Measurements from ENCODE around the gene SPIB. TPM values are rescaled to one million over a fixed set of nuclear protein-coding genes. Genes with fewer than 3 reads are reported as not detected.

Gene SPIB
- total and polyA plus RNA-seq, 2 of the 4 experiments (the other 2 are of a cell fraction), result not detected

DNA sequence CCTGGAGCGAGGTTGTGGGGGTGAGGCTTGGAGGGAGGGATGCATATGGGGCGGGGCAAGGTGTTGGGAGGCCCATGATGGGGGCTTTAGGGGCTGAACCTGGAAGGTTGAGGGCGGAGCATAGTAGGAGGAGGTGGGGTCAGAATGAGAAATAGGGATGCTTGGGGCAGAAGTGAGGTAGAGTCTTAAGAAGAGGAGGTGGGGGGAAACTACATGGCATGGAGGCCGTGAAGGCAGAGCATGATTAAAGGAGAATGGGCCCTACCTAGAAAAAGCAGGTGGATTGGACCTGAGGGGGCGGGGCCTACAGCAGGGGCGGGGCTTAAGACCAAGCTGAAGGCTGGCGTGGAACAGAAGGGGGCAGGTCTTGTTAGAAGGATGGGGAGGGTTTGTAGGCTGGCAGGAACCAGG is 41.7 kb upstream of the SPIB start:
- dilution Hi-C loops (cut with HindIII; ENCODE audit: low sequenced_read_pairs, unreplicated experiment) (no loop called here), in situ Hi-C loops (cut with MboI; ENCODE audit: low sequenced_read_pairs) (loop anchor here (5.0 kb wide), 1 partner anchor 345 kb away; the partner anchor contains the start of gene CLEC11A), intact Hi-C loops (cut with micrococcal nuclease) (loop anchor here (5.0 kb wide), 1 partner anchor 425 kb away; no protein-coding TSS in a partner anchor)
- H3K36me3 ChIP-seq (ENCODE audit: control insufficient read depth, insufficient read depth, low read length), result peaks cover 38% of the 10 kb centered on the region
- H4K8ac ChIP-seq (ENCODE audit: low read depth in 2 of 2, low read length in 2 of 2), result no peak overlapping the region
- no peaks in the 10 kb centered on the region for H3K4me1 ChIP-seq (ENCODE audit: control insufficient read depth, insufficient read depth, low read length)
- no peak for TF ChIP-seq MAZ (IDR thresholded peaks at IDR 0.05; ENCODE audit: borderline replicate concordance, low read depth, low read length)
- TF ChIP-seq MXI1 (IDR thresholded peaks at IDR 0.05; ENCODE audit: borderline replicate concordance, low read depth, low read length), result no peak
- TF ChIP-seq NFE2L2 (IDR thresholded peaks at IDR 0.05; ENCODE audit: low read depth, low read length), result no peak
- TF ChIP-seq FOS (IDR thresholded peaks at IDR 0.05; ENCODE audit: low read depth, low read length), result no peak
- TF ChIP-seq, protein P1, sequence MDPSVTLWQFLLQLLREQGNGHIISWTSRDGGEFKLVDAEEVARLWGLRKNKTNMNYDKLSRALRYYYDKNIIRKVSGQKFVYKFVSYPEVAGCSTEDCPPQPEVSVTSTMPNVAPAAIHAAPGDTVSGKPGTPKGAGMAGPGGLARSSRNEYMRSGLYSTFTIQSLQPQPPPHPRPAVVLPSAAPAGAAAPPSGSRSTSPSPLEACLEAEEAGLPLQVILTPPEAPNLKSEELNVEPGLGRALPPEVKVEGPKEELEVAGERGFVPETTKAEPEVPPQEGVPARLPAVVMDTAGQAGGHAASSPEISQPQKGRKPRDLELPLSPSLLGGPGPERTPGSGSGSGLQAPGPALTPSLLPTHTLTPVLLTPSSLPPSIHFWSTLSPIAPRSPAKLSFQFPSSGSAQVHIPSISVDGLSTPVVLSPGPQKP (IDR thresholded peaks at IDR 0.05; ENCODE audit: borderline replicate concordance, low read depth, low read length), result no peak
- no peak for TF ChIP-seq BHLHE40 (IDR thresholded peaks at IDR 0.05; ENCODE audit: low read depth, low read length)
- TF ChIP-seq MAFK (IDR thresholded peaks at IDR 0.05; ENCODE audit: low read depth, low read length), result no peak
- TF ChIP-seq RFX5 (IDR thresholded peaks at IDR 0.05; ENCODE audit: low read depth, low read length), result no peak
- TF ChIP-seq RAD21 (IDR thresholded peaks at IDR 0.05; ENCODE audit: low read length), result no peak
- TF ChIP-seq, protein P2, sequence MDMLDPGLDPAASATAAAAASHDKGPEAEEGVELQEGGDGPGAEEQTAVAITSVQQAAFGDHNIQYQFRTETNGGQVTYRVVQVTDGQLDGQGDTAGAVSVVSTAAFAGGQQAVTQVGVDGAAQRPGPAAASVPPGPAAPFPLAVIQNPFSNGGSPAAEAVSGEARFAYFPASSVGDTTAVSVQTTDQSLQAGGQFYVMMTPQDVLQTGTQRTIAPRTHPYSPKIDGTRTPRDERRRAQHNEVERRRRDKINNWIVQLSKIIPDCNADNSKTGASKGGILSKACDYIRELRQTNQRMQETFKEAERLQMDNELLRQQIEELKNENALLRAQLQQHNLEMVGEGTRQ (IDR thresholded peaks at IDR 0.05; ENCODE audit: low read depth, low read length), result no peak
- TF ChIP-seq, protein P3, sequence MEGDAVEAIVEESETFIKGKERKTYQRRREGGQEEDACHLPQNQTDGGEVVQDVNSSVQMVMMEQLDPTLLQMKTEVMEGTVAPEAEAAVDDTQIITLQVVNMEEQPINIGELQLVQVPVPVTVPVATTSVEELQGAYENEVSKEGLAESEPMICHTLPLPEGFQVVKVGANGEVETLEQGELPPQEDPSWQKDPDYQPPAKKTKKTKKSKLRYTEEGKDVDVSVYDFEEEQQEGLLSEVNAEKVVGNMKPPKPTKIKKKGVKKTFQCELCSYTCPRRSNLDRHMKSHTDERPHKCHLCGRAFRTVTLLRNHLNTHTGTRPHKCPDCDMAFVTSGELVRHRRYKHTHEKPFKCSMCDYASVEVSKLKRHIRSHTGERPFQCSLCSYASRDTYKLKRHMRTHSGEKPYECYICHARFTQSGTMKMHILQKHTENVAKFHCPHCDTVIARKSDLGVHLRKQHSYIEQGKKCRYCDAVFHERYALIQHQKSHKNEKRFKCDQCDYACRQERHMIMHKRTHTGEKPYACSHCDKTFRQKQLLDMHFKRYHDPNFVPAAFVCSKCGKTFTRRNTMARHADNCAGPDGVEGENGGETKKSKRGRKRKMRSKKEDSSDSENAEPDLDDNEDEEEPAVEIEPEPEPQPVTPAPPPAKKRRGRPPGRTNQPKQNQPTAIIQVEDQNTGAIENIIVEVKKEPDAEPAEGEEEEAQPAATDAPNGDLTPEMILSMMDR (conservative IDR thresholded peaks at IDR 0.05; ENCODE audit: low read depth, low read length), result no peak
- no peak for TF ChIP-seq RCOR1 (IDR thresholded peaks at IDR 0.05; ENCODE audit: insufficient replicate concordance, low read length)
- TF ChIP-seq POLR2A (IDR thresholded peaks at IDR 0.05; ENCODE audit: low read depth, low read length), result no peak
- H3K27me3 ChIP-seq (ENCODE audit: control insufficient read depth, insufficient read depth, low read length), result no peaks in the 10 kb centered on the region
- DNase-seq, result no peak
- H2AK5ac ChIP-seq (ENCODE audit: low read depth, low read length), result no peak overlapping the region
- BruUV-seq (replicated peaks), result no TSS peak
- H2BK20ac ChIP-seq (ENCODE audit: low read depth, low read length), result no peak overlapping the region
- 0 out of 2 replicates have a peak overlapping the region, but pooled peaks have one; percentile 34 for H3K4ac ChIP-seq (ENCODE audit: low read depth, low read length)
- no peak overlapping the region for H2AK9ac ChIP-seq (replicated peaks; ENCODE audit: low read depth, low read length, poor library complexity)
- no peak overlapping the region for H3K9ac ChIP-seq (ENCODE audit: low read depth, low read length)
- H3K23ac ChIP-seq (ENCODE audit: low read depth, low read length), result no peak overlapping the region
- no peak overlapping the region for H3K4me3 ChIP-seq (ENCODE audit: insufficient read depth, low read depth, low read length)
- H4K91ac ChIP-seq (ENCODE audit: insufficient read depth, low read depth, low read length), result no peak overlapping the region
- no peak overlapping the region for H3K27ac ChIP-seq (ENCODE audit: insufficient read depth, low read length)
- H2BK120ac ChIP-seq (ENCODE audit: low read depth, low read length), result no peak overlapping the region
- POLR2A ChIA-PET (ENCODE audit: unreplicated experiment), result no interaction called here
- 49% methylated on average over 5 of the region's 7 CpGs; no CpG with 5 or more reads in 1 of the 2 experiments for WGBS, 2 experiments (ENCODE audit: extremely low coverage in 2 of 2, insufficient read length in 1 of 2)
- H3K4me2 ChIP-seq (ENCODE audit: low read depth, low read length), result peak overlapping the region; percentile 23; the same call in 1 of the 2 replicates
- H4K20me1 ChIP-seq (ENCODE audit: insufficient read depth, low read length), result peaks cover 8% of the 10 kb centered on the region
- no peak overlapping the region for H3K14ac ChIP-seq (replicated peaks; ENCODE audit: low read depth, low read length)
- CTCF ChIA-PET, result no interaction called here
- ATAC-seq (ENCODE audit: low read depth), result peak; percentile 1; the same call in 1 of the 2 replicates
- H3K9me1 ChIP-seq (ENCODE audit: insufficient read depth, low read length), result no peaks in the 10 kb centered on the region
- H2BK15ac ChIP-seq (ENCODE audit: low read depth, low read length), result no peak overlapping the region
- no peak overlapping the region for H3K18ac ChIP-seq (ENCODE audit: low read depth, low read length)
- H2AFZ ChIP-seq (replicated peaks; ENCODE audit: low read length, poor library complexity), result no peak overlapping the region
- H3K56ac ChIP-seq (ENCODE audit: extremely low read depth, insufficient read depth, low read length), result no peak overlapping the region
- H2BK5ac ChIP-seq (ENCODE audit: low read depth, low read length, poor library complexity, severe bottlenecking), result no peak overlapping the region
- no peak overlapping the region for H4K5ac ChIP-seq (ENCODE audit: low read depth, low read length)
- no peaks in the 10 kb centered on the region for H3K9me3 ChIP-seq (ENCODE audit: control insufficient read depth, insufficient read depth, low read length)
- peaks cover 0 to 30% of the 10 kb centered on the region in 2 experiments for H3K79me1 ChIP-seq (ENCODE audit: low read depth in 1 of 2, low read length in 2 of 2)
